CD4-positive, alpha-beta T cell (primary cell): Measurements from ENCODE around the gene MOGAT1. TPM values are rescaled to one million over a fixed set of nuclear protein-coding genes. Genes with fewer than 3 reads are reported as not detected.
A peak's percentile ranks its signal among the peaks of the same experiment; 100 is the strongest.

Source experiments
- ATAC-seq: fragments of 200-7000 bp; cut with Tn5 transposase; one replicate; pipeline ENCODE4 v1.10.0; 2022; ENCODE audit warnings: mild to moderate bottlenecking; ENCODE audit not compliant: poor library complexity
- CTCF ChIA-PET: fragments of 350-600 bp; sonication (Branson Sonifier 250); formaldehyde crosslinking; loops from one replicate; lab custom pipeline; 2021; ENCODE audit warnings: antibody characterized with exemption, inconsistent platforms; lab: Charles Lee
- POLR2A ChIA-PET: fragments of 350-600 bp; sonication (Branson Sonifier 250); formaldehyde crosslinking; loops from one replicate; lab custom pipeline; 2021; ENCODE audit warnings: antibody characterized with exemption, inconsistent platforms; lab: Charles Lee
- DNase-seq, 14 experiments: peaks; one replicate each; pipeline ENCODE4 v3.0.0-alpha.2; 2013 to 2020; ENCODE audit warnings: mixed read lengths in 2 of 14
- H3K27ac ChIP-seq, 2 donors: one replicate each; pipeline versions ENCODE4 v1.5.1 to v1.7.0; 2013; ENCODE audit warnings: low read length in 2 of 2, low read depth in 1 of 2, mild to moderate bottlenecking in 1 of 2
- H3K27me3 ChIP-seq, 2 experiments: 1 replicate in 1 of 2; 2 replicates in 1 of 2; pipeline versions ENCODE4 v1.6.1 to v1.7.0; 2013; ENCODE audit warnings: low read length in 2 of 2, control low read depth in 1 of 2, mild to moderate bottlenecking in 1 of 2, moderate library complexity in 1 of 2; ENCODE audit not compliant: insufficient read depth in 2 of 2, control insufficient read depth in 1 of 2
- H3K36me3 ChIP-seq: one replicate; pipeline ENCODE4 v1.6.1; 2013; ENCODE audit warnings: low read length, control low read depth; ENCODE audit not compliant: insufficient read depth
- H3K4me1 ChIP-seq: one replicate; pipeline ENCODE4 v1.6.1; 2013; ENCODE audit warnings: low read length, control low read depth; ENCODE audit not compliant: insufficient read depth
- H3K4me3 ChIP-seq: one replicate; pipeline ENCODE4 v1.5.1; 2013; ENCODE audit warnings: mild to moderate bottlenecking, low read length, moderate library complexity
- H3K9me3 ChIP-seq, 2 experiments: 1 replicate in 1 of 2; 2 replicates in 1 of 2; pipeline versions ENCODE4 v1.6.1 to v1.7.0; 2013; ENCODE audit warnings: low read length in 2 of 2, mild to moderate bottlenecking in 2 of 2, control low read depth in 1 of 2, moderate library complexity in 1 of 2; ENCODE audit not compliant: control insufficient read depth in 1 of 2, insufficient read depth in 1 of 2
- H3K27ac Mint-ChIP-seq: one replicate; pipeline ENCODE4 v1.8.0; 2020; ENCODE audit warnings: mixed read lengths
- H3K27me3 Mint-ChIP-seq: one replicate; pipeline ENCODE4 v1.8.0; 2021; ENCODE audit warnings: mixed read lengths
- H3K36me3 Mint-ChIP-seq: one replicate; pipeline ENCODE4 v1.8.0; 2021; ENCODE audit warnings: low read depth, mixed read lengths
- H3K4me1 Mint-ChIP-seq: one replicate; pipeline ENCODE4 v1.8.0; 2021; ENCODE audit warnings: low read depth, mixed read lengths
- H3K4me3 Mint-ChIP-seq: one replicate; pipeline ENCODE4 v1.8.0; 2020; ENCODE audit warnings: mild to moderate bottlenecking, mixed read lengths
- H3K9me3 Mint-ChIP-seq: one replicate; pipeline ENCODE4 v1.8.0; 2020; ENCODE audit warnings: mixed read lengths
- CTCF ChIP-seq: fragments of 200-600 bp; IDR thresholded peaks from one replicate; pipeline ENCODE4 v1.8.0; 2022; ENCODE audit warnings: antibody characterized with exemption, mild to moderate bottlenecking
- intact Hi-C, 2 experiments: fragments of 100-400 bp; cut with DNase I in 1 of 2; cut with micrococcal nuclease in 1 of 2; formaldehyde crosslinking; loops; one replicate each; pipeline versions ENCODE4 v1.15.1 to v1.9.0; 2023 to 2025; cut with DNase I, micrococcal nuclease
- total RNA-seq, 174 experiments: library from RNA in 2 of 174; stranded (reverse) in 2 of 174; gene quantifications; one replicate each; pipeline ENCODE4 v1.2.3 and lab custom pipeline; 2021 to 2026

MOGAT1 gene
- total RNA-seq, 2 experiments from 2014 or later: not detected

- CTCF ChIA-PET: no interaction called here
- no peak overlapping the region for H3K4me3 Mint-ChIP-seq
- H3K27me3 Mint-ChIP-seq: peaks cover 57% of the 10 kb centered on the region
- POLR2A ChIA-PET: no interaction called here
- intact Hi-C loops: no loop called here
- Histone ChIP-seq H3K4me1 (no peaks in the 10 kb centered on the region), H3K27me3 (peaks cover 2 to 9% of the 10 kb centered on the region in 2 experiments), H3K27ac (no peak overlapping the region), H3K9me3 (no peaks in the 10 kb centered on the region), H3K36me3 (no peaks in the 10 kb centered on the region), H3K4me3 (no peak overlapping the region)
- ATAC-seq: no peak
- no peak overlapping the region for H3K27ac Mint-ChIP-seq
- H3K9me3 Mint-ChIP-seq: no peaks in the 10 kb centered on the region
- no peaks in the 10 kb centered on the region for H3K36me3 Mint-ChIP-seq
- TF ChIP-seq CTCF: no peak
- H3K4me1 Mint-ChIP-seq: peaks cover 8% of the 10 kb centered on the region
- peak in 3 of 14 experiments; percentile 14 to 36 (median 24) for DNase-seq
Observed at GRCh38 chr2:222701721-222702131, 30.3 kb downstream of the MOGAT1 start.

- ChIA-PET POLR2A (no interaction called here), CTCF (interaction anchor here (1.2 kb wide), 1 partner anchor 13 kb away, joined by 4 read pairs; no protein-coding TSS in a partner anchor)
- Histone ChIP-seq H3K27ac (no peak overlapping the region), H3K9me3 (no peaks in the 10 kb centered on the region), H3K4me1 (peaks cover 3% of the 10 kb centered on the region), H3K36me3 (no peaks in the 10 kb centered on the region), H3K27me3 (peaks cover 2 to 9% of the 10 kb centered on the region in 2 experiments), H3K4me3 (no peak overlapping the region)
- no peak for TF ChIP-seq CTCF
- Mint-ChIP-seq H3K27ac (no peak overlapping the region), H3K36me3 (no peaks in the 10 kb centered on the region), H3K27me3 (peaks cover 64% of the 10 kb centered on the region), H3K4me3 (no peak overlapping the region), H3K9me3 (no peaks in the 10 kb centered on the region), H3K4me1 (peaks cover 8% of the 10 kb centered on the region)
- DNase-seq (no peak), ATAC-seq (no peak)
- intact Hi-C loops: no loop called here
Observed at GRCh38 chr2:222703091-222703490, 31.6 kb downstream of the MOGAT1 start.

GRCh38 chr2:222703886-222704285, 32.4 kb downstream of the MOGAT1 start:
- H3K27me3 ChIP-seq: peaks cover 2 to 14% of the 10 kb centered on the region in 2 experiments
- H3K27ac Mint-ChIP-seq: no peak overlapping the region
- H3K4me3 Mint-ChIP-seq: no peak overlapping the region
- H3K36me3 Mint-ChIP-seq: no peaks in the 10 kb centered on the region
- POLR2A ChIA-PET: no interaction called here
- no peak for TF ChIP-seq CTCF
- H3K4me1 Mint-ChIP-seq: peaks cover 8% of the 10 kb centered on the region
- DNase-seq (no peak), ATAC-seq (no peak)
- H3K4me1 ChIP-seq: peaks cover 4% of the 10 kb centered on the region
- intact Hi-C loops: no loop called here
- H3K36me3 ChIP-seq: no peaks in the 10 kb centered on the region
- H3K4me3 ChIP-seq: no peak overlapping the region
- no peak overlapping the region for H3K27ac ChIP-seq
- peaks cover 62% of the 10 kb centered on the region for H3K27me3 Mint-ChIP-seq
- CTCF ChIA-PET: interaction anchor here (0.6 kb wide), 1 partner anchor 10 kb away, joined by 3 read pairs; no protein-coding TSS in a partner anchor
- no peaks in the 10 kb centered on the region for H3K9me3 ChIP-seq
- H3K9me3 Mint-ChIP-seq: no peaks in the 10 kb centered on the region
